Measurements from ENCODE around the gene CRY1.

CRY1 gene

GRCh38 chr12:106962286-106962685 is 131.1 kb downstream of the CRY1 start:
- Histone ChIP-seq H3K4me3 (ENCODE audit: low read depth, low read length) (no peak overlapping the region), H3K9me3 (ENCODE audit: control insufficient read depth, insufficient read depth, low read length) (no peaks in the 10 kb centered on the region), H3K4me1 (ENCODE audit: control insufficient read depth, insufficient read depth, low read length) (peaks cover 4% of the 10 kb centered on the region; the same call in 1 of the 2 replicates), H3K27me3 (ENCODE audit: control insufficient read depth, insufficient read depth, low read length) (no peaks in the 10 kb centered on the region), H3K9ac (ENCODE audit: low read depth, low read length) (no peak overlapping the region), H3K36me3 (ENCODE audit: control insufficient read depth, insufficient read depth, low read length) (0 out of 2 replicates have a peak, but pooled peaks cover 3% of the 10 kb centered on the region), H3K27ac (ENCODE audit: low read depth, low read length) (no peak overlapping the region)

- no peak overlapping the region for H3K4me3 ChIP-seq (ENCODE audit: low read depth, low read length)
- no peak overlapping the region for H3K27ac ChIP-seq (ENCODE audit: low read depth, low read length)
- H3K36me3 ChIP-seq (ENCODE audit: control insufficient read depth, insufficient read depth, low read length), result 0 out of 2 replicates have a peak, but pooled peaks cover 3% of the 10 kb centered on the region
- H3K4me1 ChIP-seq (ENCODE audit: control insufficient read depth, insufficient read depth, low read length), result peaks cover 6% of the 10 kb centered on the region; the same call in 1 of the 2 replicates
- H3K9ac ChIP-seq (ENCODE audit: low read depth, low read length), result no peak overlapping the region
- no peaks in the 10 kb centered on the region for H3K27me3 ChIP-seq (ENCODE audit: control insufficient read depth, insufficient read depth, low read length)
- no peaks in the 10 kb centered on the region for H3K9me3 ChIP-seq (ENCODE audit: control insufficient read depth, insufficient read depth, low read length)
These were observed 132.9 kb downstream of the CRY1 start for GRCh38 chr12:106960443-106960842.

- H3K27me3 ChIP-seq (ENCODE audit: control insufficient read depth, insufficient read depth, low read length), result peaks cover 6% of the 10 kb centered on the region; the same call in 1 of the 2 replicates
- peak overlapping the region; percentile 92 for H3K4me3 ChIP-seq (ENCODE audit: low read depth, low read length)
- no peak overlapping the region for H3K9ac ChIP-seq (ENCODE audit: low read depth, low read length)
- 0 out of 2 replicates have a peak, but pooled peaks cover 3% of the 10 kb centered on the region for H3K36me3 ChIP-seq (ENCODE audit: control insufficient read depth, insufficient read depth, low read length)
- no peaks in the 10 kb centered on the region for H3K9me3 ChIP-seq (ENCODE audit: control insufficient read depth, insufficient read depth, low read length)
- H3K27ac ChIP-seq (ENCODE audit: low read depth, low read length), result no peak overlapping the region
- peaks cover 6% of the 10 kb centered on the region; the same call in 1 of the 2 replicates for H3K4me1 ChIP-seq (ENCODE audit: control insufficient read depth, insufficient read depth, low read length)
These were observed 135.8 kb downstream of the CRY1 start for GRCh38 chr12:106957583-106957982.

- Histone ChIP-seq H3K27me3 (ENCODE audit: control insufficient read depth, insufficient read depth, low read length) (peaks cover 6% of the 10 kb centered on the region; the same call in 1 of the 2 replicates), H3K36me3 (ENCODE audit: control insufficient read depth, insufficient read depth, low read length) (0 out of 2 replicates have a peak, but pooled peaks cover 3% of the 10 kb centered on the region), H3K9ac (ENCODE audit: low read depth, low read length) (peak overlapping the region; percentile 90), H3K4me1 (ENCODE audit: control insufficient read depth, insufficient read depth, low read length) (peaks cover 6% of the 10 kb centered on the region; the same call in 1 of the 2 replicates), H3K9me3 (ENCODE audit: control insufficient read depth, insufficient read depth, low read length) (no peaks in the 10 kb centered on the region), H3K4me3 (ENCODE audit: low read depth, low read length) (peak overlapping the region; percentile 92), H3K27ac (ENCODE audit: low read depth, low read length) (peak overlapping the region; percentile 95)
These were observed 137.2 kb downstream of the CRY1 start for GRCh38 chr12:106956048-106956578.

- H3K4me3 ChIP-seq (ENCODE audit: low read depth, low read length), result peak within 1 kb of the TSS; percentile 92
- H3K27ac ChIP-seq (ENCODE audit: low read depth, low read length), result peak within 1 kb of the TSS; percentile 95
- 0 out of 2 replicates have a peak, but pooled peaks cover 3% of the 10 kb centered on the region for H3K36me3 ChIP-seq (ENCODE audit: control insufficient read depth, insufficient read depth, low read length)
- H3K9me3 ChIP-seq (ENCODE audit: control insufficient read depth, insufficient read depth, low read length), result no peaks in the 10 kb centered on the region
- H3K27me3 ChIP-seq (ENCODE audit: control insufficient read depth, insufficient read depth, low read length), result peaks cover 6% of the 10 kb centered on the region; the same call in 1 of the 2 replicates
- peak within 1 kb of the TSS; percentile 90 for H3K9ac ChIP-seq (ENCODE audit: low read depth, low read length)
- peaks cover 6% of the 10 kb centered on the region; the same call in 1 of the 2 replicates for H3K4me1 ChIP-seq (ENCODE audit: control insufficient read depth, insufficient read depth, low read length)
These were observed 137.8 kb downstream of the CRY1 start, which contains the start of gene TMEM263 for GRCh38 chr12:106955377-106956047. Gene TMEM263 (plus strand): TSS chr12:106955907. CDS start chr12:106967117, 11,210 bp downstream.

GRCh38 chr12:106954462-106955376 is 138.6 kb downstream of the CRY1 start:
- Histone ChIP-seq H3K27ac (ENCODE audit: low read depth, low read length) (peak overlapping the region; percentile 95), H3K9ac (ENCODE audit: low read depth, low read length) (no peak overlapping the region), H3K4me1 (ENCODE audit: control insufficient read depth, insufficient read depth, low read length) (peaks cover 6% of the 10 kb centered on the region; the same call in 1 of the 2 replicates), H3K4me3 (ENCODE audit: low read depth, low read length) (peak overlapping the region; percentile 92), H3K27me3 (ENCODE audit: control insufficient read depth, insufficient read depth, low read length) (peaks cover 6% of the 10 kb centered on the region; the same call in 1 of the 2 replicates), H3K9me3 (ENCODE audit: control insufficient read depth, insufficient read depth, low read length) (no peaks in the 10 kb centered on the region), H3K36me3 (ENCODE audit: control insufficient read depth, insufficient read depth, low read length) (no peaks in the 10 kb centered on the region)

GRCh38 chr12:106953352-106954250 is 139.7 kb downstream of the CRY1 start:
- peaks cover 6% of the 10 kb centered on the region; the same call in 1 of the 2 replicates for H3K27me3 ChIP-seq (ENCODE audit: control insufficient read depth, insufficient read depth, low read length)
- peaks cover 6% of the 10 kb centered on the region; the same call in 1 of the 2 replicates for H3K4me1 ChIP-seq (ENCODE audit: control insufficient read depth, insufficient read depth, low read length)
- H3K36me3 ChIP-seq (ENCODE audit: control insufficient read depth, insufficient read depth, low read length), result no peaks in the 10 kb centered on the region
- H3K4me3 ChIP-seq (ENCODE audit: low read depth, low read length), result no peak overlapping the region
- no peak overlapping the region for H3K9ac ChIP-seq (ENCODE audit: low read depth, low read length)
- no peak overlapping the region for H3K27ac ChIP-seq (ENCODE audit: low read depth, low read length)
- H3K9me3 ChIP-seq (ENCODE audit: control insufficient read depth, insufficient read depth, low read length), result no peaks in the 10 kb centered on the region

- no peak overlapping the region for H3K4me3 ChIP-seq (ENCODE audit: low read depth, low read length)
- no peaks in the 10 kb centered on the region for H3K4me1 ChIP-seq (ENCODE audit: control insufficient read depth, insufficient read depth, low read length)
- H3K27me3 ChIP-seq (ENCODE audit: control insufficient read depth, insufficient read depth, low read length), result peaks cover 6% of the 10 kb centered on the region; the same call in 1 of the 2 replicates
- no peaks in the 10 kb centered on the region for H3K36me3 ChIP-seq (ENCODE audit: control insufficient read depth, insufficient read depth, low read length)
- H3K9ac ChIP-seq (ENCODE audit: low read depth, low read length), result no peak overlapping the region
- H3K27ac ChIP-seq (ENCODE audit: low read depth, low read length), result no peak overlapping the region
- peaks cover 8% of the 10 kb centered on the region; the same call in 1 of the 2 replicates for H3K9me3 ChIP-seq (ENCODE audit: control insufficient read depth, insufficient read depth, low read length)
These were observed 142.8 kb downstream of the CRY1 start for GRCh38 chr12:106950591-106950990.

- Histone ChIP-seq H3K9me3 (ENCODE audit: control insufficient read depth, insufficient read depth, low read length) (peaks cover 29% of the 10 kb centered on the region; the same call in 1 of the 2 replicates), H3K4me3 (ENCODE audit: low read depth, low read length) (no peak overlapping the region), H3K36me3 (ENCODE audit: control insufficient read depth, insufficient read depth, low read length) (no peaks in the 10 kb centered on the region), H3K9ac (ENCODE audit: low read depth, low read length) (no peak overlapping the region), H3K4me1 (ENCODE audit: control insufficient read depth, insufficient read depth, low read length) (no peaks in the 10 kb centered on the region), H3K27me3 (ENCODE audit: control insufficient read depth, insufficient read depth, low read length) (no peaks in the 10 kb centered on the region), H3K27ac (ENCODE audit: low read depth, low read length) (no peak overlapping the region)
These were observed 145.9 kb downstream of the CRY1 start for GRCh38 chr12:106947461-106947860.
